Keratinocyte (primary cell): Measurements from ENCODE around the gene TENT4A. TPM values are rescaled to one million over a fixed set of nuclear protein-coding genes. Genes with fewer than 3 reads are reported as not detected.

Source experiments
- DNase-seq: peaks from one replicate; pipeline ENCODE4 v3.0.0-alpha.2; 2011; ENCODE audit warnings: low read depth, missing footprints, low spot score
- FAIRE-seq: peaks from 2 replicates; lab custom pipeline; 2011; peaks lifted over from hg19 to GRCh38; lab: Jason Lieb, UNC
- H2AFZ ChIP-seq: 2 replicates; pipeline ENCODE4 v1.6.0; 2012; ENCODE audit warnings: low read length, control low read depth, inconsistent platforms; ENCODE audit not compliant: control insufficient read depth
- H3K27ac ChIP-seq: 2 replicates; pipeline ENCODE4 v1.5.1; 2011; ENCODE audit warnings: low read length; ENCODE audit not compliant: control insufficient read depth, insufficient read depth
- H3K27me3 ChIP-seq: 3 replicates; pipeline ENCODE4 v1.6.0; 2011; ENCODE audit warnings: low read length; ENCODE audit not compliant: control insufficient read depth, insufficient read depth; ENCODE audit errors: extremely low read depth
- H3K36me3 ChIP-seq, 2 experiments: 2 replicates in 1 of 2; 3 replicates in 1 of 2; pipeline ENCODE4 v1.5.1; 2011; ENCODE audit warnings: low read length in 2 of 2, mild to moderate bottlenecking in 1 of 2; ENCODE audit not compliant: control insufficient read depth in 2 of 2, insufficient read depth in 2 of 2; ENCODE audit errors: extremely low read depth in 1 of 2
- H3K4me1 ChIP-seq: 3 replicates; pipeline ENCODE4 v1.5.1; 2011; ENCODE audit warnings: low read length; ENCODE audit not compliant: control insufficient read depth, insufficient read depth; ENCODE audit errors: extremely low read depth
- H3K4me2 ChIP-seq: 3 replicates; pipeline ENCODE4 v1.6.0; 2011; ENCODE audit warnings: low read depth, low read length; ENCODE audit not compliant: control insufficient read depth, insufficient read depth; ENCODE audit errors: extremely low read depth
- H3K4me3 ChIP-seq, 3 experiments: fragments of 200-600 bp in 1 of 3; sonication (generic) in 1 of 3; 2 replicates in 2 of 3; 3 replicates in 1 of 3; pipeline ENCODE4 v1.5.1; 2011 to 2016; ENCODE audit warnings: low read length in 3 of 3, mild to moderate bottlenecking in 3 of 3, control low read depth in 2 of 3, inconsistent platforms in 1 of 3, low read depth in 1 of 3, mixed read lengths in 1 of 3, mixed run types in 1 of 3, moderate library complexity in 1 of 3; ENCODE audit not compliant: control insufficient read depth in 2 of 3, insufficient read depth in 2 of 3; ENCODE audit errors: extremely low read depth in 1 of 3
- H3K79me2 ChIP-seq: 2 replicates; pipeline ENCODE4 v1.6.0; 2012; ENCODE audit warnings: low read length; ENCODE audit not compliant: control insufficient read depth, insufficient read depth
- H3K9ac ChIP-seq: 3 replicates; pipeline ENCODE4 v1.6.0; 2011; ENCODE audit warnings: low read length; ENCODE audit not compliant: control insufficient read depth, insufficient read depth; ENCODE audit errors: extremely low read depth
- H3K9me1 ChIP-seq: 3 replicates; pipeline ENCODE4 v1.6.0; 2011; ENCODE audit warnings: low read length; ENCODE audit not compliant: control insufficient read depth, insufficient read depth; ENCODE audit errors: extremely low read depth
- H3K9me3 ChIP-seq: 2 replicates; pipeline ENCODE4 v1.5.1; 2012; ENCODE audit warnings: low read depth, low read length; ENCODE audit not compliant: control insufficient read depth
- H4K20me1 ChIP-seq: 3 replicates; pipeline ENCODE4 v1.6.0; 2011; ENCODE audit warnings: low read length; ENCODE audit not compliant: control insufficient read depth, insufficient read depth; ENCODE audit errors: extremely low read depth
- EZH2 ChIP-seq: IDR thresholded peaks from one replicate; pipeline ENCODE4 v1.6.1; 2012; ENCODE audit warnings: inconsistent platforms, mild to moderate bottlenecking, low read length, moderate library complexity
- dilution Hi-C: fragments of 300-500 bp; cut with MboI; formaldehyde crosslinking; loops from one replicate; pipeline ENCODE4 v1.7.0; 2020; ENCODE audit warnings: low sequenced_read_pairs; ENCODE audit not compliant: extremely low pct_ligation_motif_present
- polyA plus RNA-seq, 5 experiments: library from polyadenylated mRNA; depleted of rRNA in 3 of 5; stranded (reverse) in 3 of 5; stranded (forward) in 1 of 5; unstranded in 1 of 5; fragments of >200 nt; gene quantifications; 1 replicate in 1 of 5; 2 replicates in 3 of 5; 3 replicates in 1 of 5; pipeline versions ENCODE4 v1.2.1 to v1.2.3, GENCODE V29; 2011 to 2012; ENCODE audit warnings: missing spikeins in 2 of 5, low read depth in 1 of 5, low replicate concordance in 1 of 5
- TF ChIP-seq, protein P1 (sequence below), 3 experiments: IDR thresholded peaks in 1 of 3; conservative IDR thresholded peaks in 1 of 3; optimal IDR thresholded peaks in 1 of 3; 2 replicates in 2 of 3; 3 replicates in 1 of 3; pipeline versions ENCODE3 to v1.5.1; 2011; ENCODE audit warnings: low read length in 3 of 3, mild to moderate bottlenecking in 3 of 3, moderate library complexity in 2 of 3, control low read depth in 1 of 3, inconsistent platforms in 1 of 3; ENCODE audit not compliant: insufficient read depth in 2 of 3; ENCODE audit errors: extremely low read depth in 1 of 3

The TENT4A gene
- polyA plus RNA-seq, 1 donor (not counting 4 experiments of a cell fraction or from before 2014, with no cell fraction given): 5.9 TPM

DNA sequence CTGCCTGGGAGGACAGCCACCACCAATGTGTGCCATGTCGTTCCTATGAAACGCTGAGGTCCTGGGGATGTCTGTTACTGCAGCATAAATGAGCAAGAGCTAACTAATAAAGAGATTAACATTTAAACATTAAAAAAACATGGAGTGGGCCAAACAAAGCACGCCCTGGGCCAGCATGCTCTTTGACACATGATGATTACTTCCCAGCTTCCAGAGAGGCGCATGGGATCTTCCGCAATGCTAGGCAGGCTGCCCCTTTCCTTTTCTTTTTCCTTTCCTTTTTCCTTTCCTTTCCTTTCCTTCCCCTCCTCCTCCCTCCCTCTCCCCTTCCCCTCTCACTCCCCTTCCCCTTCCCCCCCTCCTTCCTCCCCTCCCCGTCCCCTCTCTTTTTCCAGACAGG, 10.6 kb upstream of the TENT4A start:
- TF ChIP-seq, protein P1, sequence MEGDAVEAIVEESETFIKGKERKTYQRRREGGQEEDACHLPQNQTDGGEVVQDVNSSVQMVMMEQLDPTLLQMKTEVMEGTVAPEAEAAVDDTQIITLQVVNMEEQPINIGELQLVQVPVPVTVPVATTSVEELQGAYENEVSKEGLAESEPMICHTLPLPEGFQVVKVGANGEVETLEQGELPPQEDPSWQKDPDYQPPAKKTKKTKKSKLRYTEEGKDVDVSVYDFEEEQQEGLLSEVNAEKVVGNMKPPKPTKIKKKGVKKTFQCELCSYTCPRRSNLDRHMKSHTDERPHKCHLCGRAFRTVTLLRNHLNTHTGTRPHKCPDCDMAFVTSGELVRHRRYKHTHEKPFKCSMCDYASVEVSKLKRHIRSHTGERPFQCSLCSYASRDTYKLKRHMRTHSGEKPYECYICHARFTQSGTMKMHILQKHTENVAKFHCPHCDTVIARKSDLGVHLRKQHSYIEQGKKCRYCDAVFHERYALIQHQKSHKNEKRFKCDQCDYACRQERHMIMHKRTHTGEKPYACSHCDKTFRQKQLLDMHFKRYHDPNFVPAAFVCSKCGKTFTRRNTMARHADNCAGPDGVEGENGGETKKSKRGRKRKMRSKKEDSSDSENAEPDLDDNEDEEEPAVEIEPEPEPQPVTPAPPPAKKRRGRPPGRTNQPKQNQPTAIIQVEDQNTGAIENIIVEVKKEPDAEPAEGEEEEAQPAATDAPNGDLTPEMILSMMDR (optimal IDR thresholded peaks at IDR 0.05 in 1 of 3, IDR thresholded peaks at IDR 0.05 in 1 of 3, conservative IDR thresholded peaks at IDR 0.05 in 1 of 3; ENCODE audit: extremely low read depth in 1 of 3, insufficient read depth in 2 of 3, low read length in 3 of 3): no peak
- TF ChIP-seq EZH2: no peak
- DNase-seq (no peak), FAIRE-seq (no peak)
- H3K9me3 ChIP-seq: no peaks in the 10 kb centered on the region
- H2AFZ ChIP-seq: no peak overlapping the region
- H3K9me1 ChIP-seq: no peaks in the 10 kb centered on the region
- no peaks in the 10 kb centered on the region for H3K27me3 ChIP-seq
- H3K4me3 ChIP-seq: no peak overlapping the region
- H3K4me1 ChIP-seq: peaks cover 27% of the 10 kb centered on the region
- H3K4me2 ChIP-seq: no peak overlapping the region
- no peaks in the 10 kb centered on the region for H4K20me1 ChIP-seq
- dilution Hi-C loops: no loop called here
- H3K79me2 ChIP-seq: no peaks in the 10 kb centered on the region
- H3K27ac ChIP-seq: no peak overlapping the region
- H3K9ac ChIP-seq: no peak overlapping the region
- no peaks in the 10 kb centered on the region for H3K36me3 ChIP-seq

DNA sequence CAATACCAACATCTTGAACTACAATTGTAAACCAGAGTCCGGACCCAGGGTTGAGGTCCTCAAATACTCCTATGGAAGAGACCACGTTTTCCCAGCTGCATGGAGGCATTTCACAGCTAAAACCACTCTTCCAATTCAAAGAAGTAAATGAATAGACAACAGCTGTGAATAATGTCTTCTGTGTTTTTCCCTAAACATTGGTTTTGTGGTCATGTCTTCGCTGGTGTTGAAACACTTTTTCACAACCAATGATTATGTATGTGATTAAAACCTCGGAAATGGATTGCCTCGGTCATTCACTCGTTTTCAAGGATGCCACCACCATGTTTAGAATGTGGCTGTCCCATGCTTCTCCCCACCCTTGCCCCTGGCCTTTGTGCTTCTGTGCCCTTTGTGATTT, 9.4 kb upstream of the TENT4A start:
- peak overlapping the region; percentile 70 for H3K4me2 ChIP-seq
- no peak overlapping the region for H3K4me3 ChIP-seq
- H2AFZ ChIP-seq: peak overlapping the region; percentile 86
- no peak for DNase-seq
- peak; percentile 57 for FAIRE-seq
- no peak for TF ChIP-seq EZH2
- TF ChIP-seq, protein P1 (optimal IDR thresholded peaks at IDR 0.05 in 1 of 3, IDR thresholded peaks at IDR 0.05 in 1 of 3, conservative IDR thresholded peaks at IDR 0.05 in 1 of 3; ENCODE audit: extremely low read depth in 1 of 3, insufficient read depth in 2 of 3, low read length in 3 of 3): no peak
- H3K9me1 ChIP-seq: no peaks in the 10 kb centered on the region
- H4K20me1 ChIP-seq: no peaks in the 10 kb centered on the region
- dilution Hi-C loops: no loop called here
- H3K36me3 ChIP-seq: no peaks in the 10 kb centered on the region
- H3K4me1 ChIP-seq: peaks cover 27% of the 10 kb centered on the region
- H3K79me2 ChIP-seq: no peaks in the 10 kb centered on the region
- H3K9me3 ChIP-seq: no peaks in the 10 kb centered on the region
- H3K27me3 ChIP-seq: no peaks in the 10 kb centered on the region
- H3K9ac ChIP-seq: peak overlapping the region; percentile 57
- H3K27ac ChIP-seq: peak overlapping the region; percentile 71
